DMS 273 (cell line): ENCODE results near the gene POLN.
"Not testable (repeated sequence)": the region's sequence is repeated elsewhere in the genome, so short reads cannot be mapped to it uniquely, and the experiment has no call there.

Experiments
- DNase-seq: peaks from one replicate; lab custom pipeline; 2025; ENCODE audit not compliant: unreplicated experiment; lab: John Stamatoyannopoulos, UW

Gene POLN

DNA sequence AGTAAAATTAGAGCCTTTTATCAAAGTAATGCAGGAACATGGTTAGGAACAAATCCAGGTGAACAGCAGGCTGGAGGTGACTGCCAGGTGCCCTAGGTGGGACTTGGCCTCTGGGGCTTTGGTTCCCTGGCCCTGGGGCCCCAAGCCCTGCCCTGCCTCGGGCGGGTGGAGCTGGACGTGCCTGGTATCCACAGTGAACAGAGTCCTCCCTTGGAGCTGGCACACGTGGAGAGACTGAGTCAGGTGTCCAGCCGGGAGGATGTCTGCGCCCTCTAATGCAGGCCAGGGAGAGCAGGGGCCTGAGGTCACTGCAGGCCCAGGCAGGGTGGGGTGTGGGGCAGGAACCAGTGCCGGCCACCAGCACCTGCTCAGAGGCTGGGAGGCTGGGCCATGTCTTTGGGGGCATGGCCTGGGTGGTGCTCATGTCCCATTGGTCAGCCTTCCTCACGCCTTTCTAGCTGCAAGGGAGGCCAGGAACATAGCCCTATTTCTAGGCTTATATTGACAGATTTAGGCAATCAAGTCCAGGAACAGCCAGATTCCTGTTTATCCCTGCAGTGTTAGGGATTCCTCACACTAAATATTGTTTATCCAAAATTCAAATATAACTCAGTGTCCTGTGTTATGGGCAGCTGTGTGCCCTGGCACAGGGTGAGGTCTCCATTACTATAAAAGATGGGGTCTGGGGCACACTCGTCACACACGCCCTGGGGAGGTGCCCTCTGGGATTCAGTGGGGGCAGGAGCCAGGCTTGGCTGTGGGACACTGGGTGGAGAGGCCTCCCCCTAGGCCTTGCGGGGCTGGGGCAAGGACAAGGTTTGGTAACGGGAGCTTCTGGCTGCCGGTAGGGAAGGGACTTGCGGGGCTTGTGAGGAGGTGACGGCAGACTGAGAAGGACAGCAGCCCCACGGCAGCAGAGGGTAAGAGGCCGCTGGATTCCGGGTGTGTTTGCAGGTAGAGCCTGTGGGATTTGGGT, 197.1 kb downstream of the POLN start:
- no peak for DNase-seq

DNA sequence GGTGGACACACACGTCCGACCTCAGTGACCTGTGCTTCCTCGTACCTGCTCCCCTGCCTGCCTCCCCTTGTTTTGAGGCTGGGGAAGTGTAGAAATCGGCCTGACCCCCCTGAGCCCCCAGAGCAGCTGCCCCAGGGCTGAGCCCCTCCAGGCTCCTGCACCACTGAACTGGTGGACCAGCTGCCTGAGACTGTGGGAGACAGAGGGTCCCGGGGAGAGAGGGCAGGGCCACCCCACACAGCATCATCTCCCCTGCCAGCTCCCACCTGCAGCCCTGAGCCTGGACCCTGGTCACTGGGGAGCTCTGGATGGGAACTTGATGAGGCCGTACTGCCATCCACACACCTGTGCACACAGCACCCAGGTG, 197.8 kb downstream of the POLN start:
- no peak for DNase-seq

DNA sequence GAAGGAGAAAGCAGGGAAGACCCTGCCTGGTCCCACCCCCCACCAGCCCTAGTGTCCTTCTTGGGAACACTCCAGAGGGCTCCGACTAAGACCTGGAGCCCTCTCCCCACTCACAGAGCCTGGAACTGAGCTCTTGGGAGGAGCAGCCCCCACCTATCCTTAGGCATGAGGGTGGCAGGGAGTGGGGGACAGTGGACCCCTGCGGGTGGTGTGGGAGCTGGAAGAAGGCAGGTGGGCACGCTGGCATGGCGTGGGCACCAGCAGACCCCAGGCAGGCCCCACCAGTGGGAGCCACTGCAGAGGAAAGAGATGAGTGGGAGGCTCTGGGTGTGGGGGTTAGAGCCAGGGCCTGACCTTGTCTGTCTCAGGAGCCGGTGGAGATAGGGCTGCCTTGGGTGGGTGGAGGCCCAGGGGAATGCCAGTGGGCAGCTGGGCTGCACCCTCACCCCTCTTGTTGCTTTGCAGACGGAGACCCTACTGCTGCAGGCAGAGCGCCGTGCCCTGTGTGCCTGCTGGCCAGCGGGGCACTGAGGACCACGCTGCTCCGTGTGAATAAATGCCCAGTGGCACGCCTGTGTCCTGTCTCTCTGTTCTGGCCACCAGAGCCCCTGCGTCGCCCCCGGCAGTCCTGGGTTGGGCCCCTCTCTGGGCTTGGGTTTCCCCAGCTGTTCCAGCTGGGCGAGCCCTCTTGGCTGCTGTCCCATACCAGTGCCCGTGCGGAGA, 198.4 kb downstream of the POLN start:
- no peak for DNase-seq

DNA sequence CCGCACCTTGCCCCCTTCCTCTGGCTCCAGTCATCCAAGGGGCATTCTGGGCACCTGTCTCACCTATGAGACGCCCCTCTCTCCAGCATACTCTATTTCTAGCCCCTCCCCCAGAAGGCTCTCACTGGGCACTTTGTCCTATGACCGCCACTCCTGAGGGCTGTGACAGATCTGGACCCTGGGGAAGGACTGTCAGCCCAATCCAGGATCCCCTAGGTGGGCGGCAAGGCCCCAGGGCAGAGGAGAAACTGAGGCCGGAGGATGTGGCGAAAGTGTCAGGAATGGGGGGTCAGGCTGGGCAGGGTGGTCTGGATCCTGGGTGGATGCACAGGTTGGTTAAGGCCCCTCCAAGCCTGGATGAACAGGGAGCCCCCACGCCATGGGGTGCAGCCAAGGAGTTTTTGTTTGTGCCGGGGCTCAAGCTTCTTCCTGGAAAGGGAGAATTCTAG, 198.9 kb downstream of the POLN start:
- no peak for DNase-seq

DNA sequence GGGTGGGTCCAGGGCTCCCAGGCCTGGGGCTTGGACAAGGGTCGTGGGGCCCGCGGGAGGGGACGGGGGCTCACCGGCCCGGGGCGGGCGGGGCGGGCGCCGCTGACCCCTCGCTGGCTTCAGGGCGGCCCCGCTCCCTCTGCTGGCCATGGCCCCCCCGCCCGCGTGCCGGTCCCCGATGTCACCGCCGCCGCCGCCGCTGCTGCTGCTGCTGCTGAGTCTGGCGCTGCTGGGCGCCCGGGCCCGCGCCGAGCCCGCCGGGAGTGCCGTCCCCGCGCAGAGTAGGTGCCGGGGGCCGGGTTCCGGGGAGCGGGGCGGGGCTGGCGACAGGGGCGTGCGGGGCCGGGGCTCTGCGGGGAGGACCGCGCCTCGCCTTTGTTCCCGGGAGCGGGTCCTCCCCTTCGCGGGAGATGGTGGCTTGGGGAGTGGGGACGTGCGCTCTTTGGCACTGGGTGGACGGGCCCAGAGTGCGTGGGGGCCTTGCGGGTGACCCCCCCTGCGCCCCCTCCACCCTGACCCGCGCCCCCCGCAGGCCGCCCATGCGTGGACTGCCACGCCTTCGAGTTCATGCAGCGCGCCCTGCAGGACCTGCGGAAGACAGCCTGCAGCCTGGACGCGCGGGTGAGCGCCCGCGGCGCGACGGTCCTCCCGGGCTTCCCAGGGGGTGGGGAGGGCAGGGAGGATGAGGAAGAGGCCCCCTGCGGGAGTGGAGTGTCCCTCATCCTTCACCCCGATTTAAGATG, 199.5 kb downstream of the POLN start:
- peak; percentile 42 for DNase-seq

DNA sequence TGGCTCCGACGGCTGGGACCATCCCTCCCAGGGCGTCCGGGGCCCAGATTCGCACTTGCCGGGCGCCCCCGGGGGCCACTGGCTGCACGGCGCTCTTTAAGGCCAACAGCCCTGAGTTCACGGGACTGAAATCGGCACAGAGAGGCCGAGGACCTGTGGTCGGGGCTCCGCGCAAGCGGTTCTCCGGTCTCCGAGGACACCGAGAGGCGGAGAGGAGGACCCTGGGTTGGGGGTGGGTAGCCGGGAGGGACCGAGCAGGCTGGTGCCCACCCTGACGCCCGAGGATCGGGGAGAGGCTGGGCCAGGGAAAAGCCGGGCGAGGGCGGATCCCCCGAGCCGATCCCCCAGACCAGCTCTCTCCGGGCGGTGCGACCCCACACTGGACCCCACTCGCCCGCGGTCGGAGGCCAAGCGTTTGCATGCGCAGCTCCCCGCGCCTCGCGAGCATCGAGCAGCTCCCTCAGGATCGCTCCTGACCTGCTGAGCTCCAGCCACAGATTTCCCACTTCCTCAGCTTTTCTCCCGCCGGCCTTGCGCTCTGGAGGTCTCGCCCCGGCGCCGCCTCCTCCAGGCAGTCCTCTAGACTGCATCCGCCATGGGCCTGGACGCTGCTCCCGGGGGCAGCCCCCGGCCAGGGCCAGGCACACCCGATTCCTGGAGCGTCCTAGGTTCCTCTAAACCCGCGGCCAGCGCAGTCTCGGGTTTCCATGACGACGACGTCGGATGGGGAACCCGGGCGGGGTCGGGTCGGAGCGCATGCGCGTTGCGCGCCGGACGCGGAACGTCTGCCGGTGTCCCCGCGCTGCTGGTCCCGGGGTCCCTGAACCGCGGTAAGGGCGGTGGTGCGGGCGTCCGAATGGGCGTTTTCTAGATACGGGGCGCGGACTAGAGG, 200.4 kb downstream of the POLN start:
- peak; percentile 89 for DNase-seq

DNA sequence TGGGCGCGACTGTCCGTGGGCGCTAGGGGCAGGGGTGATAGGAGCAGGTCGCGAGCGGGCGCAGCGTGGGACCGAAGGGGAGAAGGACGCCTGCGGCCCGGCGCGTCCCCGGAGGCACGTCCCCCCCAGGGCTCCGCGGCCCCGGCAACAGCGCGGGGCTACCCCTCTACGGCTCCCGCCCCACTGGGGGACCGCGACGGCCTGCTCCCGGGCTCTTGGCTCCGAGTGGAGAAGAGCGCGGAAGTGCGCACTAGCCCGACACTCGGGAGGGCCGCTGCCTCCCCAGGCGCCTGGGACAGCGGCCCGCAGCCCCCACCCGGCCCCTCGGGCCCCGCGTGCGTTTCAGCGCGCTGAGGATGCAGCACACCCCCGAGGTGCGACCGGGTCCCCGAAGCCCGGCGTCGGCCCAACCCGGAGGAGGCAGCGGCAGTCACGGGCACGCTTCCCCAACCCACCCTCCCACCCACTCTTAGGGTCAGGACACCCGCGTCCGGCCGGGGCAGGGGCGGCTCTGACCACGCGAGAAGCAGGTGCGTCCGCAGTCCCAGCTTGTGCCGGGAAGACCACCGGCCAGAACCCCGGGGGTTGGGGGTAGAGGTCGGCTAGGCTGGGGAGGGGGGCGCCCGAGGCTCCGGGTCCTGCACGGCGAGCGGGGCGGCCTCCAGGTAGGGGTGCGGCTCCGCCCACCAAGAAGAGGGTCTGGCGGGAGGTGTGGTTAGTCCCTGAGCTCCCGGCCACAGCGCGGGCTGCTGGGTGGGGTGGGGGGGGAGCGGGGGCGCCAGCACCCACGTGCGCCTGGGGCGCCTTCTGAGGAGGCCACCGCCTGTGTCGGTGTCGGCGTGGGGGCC, 201.3 kb downstream of the POLN start:
- DNase-seq: no peak

DNA sequence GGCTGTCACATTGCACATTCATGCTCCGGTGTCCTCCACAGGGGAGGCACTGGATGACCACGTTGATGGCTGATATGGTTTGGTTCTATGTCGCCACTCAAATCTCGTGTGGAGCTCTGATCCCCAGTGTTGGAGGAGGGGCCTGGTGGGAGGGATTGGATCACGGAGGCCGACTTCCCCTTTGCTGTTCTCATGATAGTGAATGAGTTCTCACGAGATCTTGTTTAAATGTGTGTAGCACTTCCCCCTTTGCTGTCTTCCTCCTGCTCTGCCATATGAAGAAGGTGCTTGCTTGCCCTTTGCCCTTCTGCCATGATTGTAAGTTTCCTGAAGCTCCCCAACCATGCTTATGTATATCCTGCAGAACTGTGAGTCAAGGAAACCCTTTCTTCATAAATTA, 205.1 kb downstream of the POLN start:
- DNase-seq: no peak

DNA sequence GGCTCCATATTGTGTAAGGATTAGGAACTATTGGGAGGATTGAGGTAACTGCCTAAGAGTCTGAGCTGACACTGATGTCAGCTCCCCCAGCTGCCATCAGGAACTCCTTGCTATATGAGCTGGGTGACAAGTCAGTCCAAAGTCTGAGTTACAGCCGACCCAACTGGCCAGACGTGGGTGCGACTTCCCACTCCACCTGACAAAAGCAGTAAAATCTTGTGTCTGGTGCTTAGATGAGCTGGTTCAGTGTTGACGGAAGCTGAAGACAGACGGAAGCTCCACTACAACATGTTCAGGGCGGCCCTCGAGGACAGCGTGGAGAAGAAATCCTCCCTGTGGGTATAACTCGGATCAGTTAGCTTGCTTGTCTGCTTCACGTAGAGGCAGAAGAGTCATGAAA, 205.6 kb downstream of the POLN start:
- no peak for DNase-seq

DNA sequence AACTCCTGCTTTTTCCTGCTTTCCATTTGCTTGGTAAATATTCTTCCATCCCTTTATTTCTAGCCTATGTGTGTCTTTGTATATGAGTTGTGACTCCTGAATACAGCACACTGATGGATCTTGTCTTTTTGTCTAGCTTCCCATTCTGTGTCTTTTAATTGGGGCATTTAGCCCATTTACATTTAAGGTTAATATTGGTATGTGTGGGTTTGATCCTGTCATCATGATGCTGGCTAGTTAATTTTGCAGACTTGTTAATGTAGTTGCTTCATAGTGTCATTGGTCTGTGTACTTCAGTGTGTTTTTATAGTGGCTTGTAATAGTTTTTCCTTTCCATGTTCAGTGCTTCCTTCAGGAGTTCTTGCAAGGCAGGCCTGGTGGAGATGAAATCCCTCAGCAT, 210.8 kb downstream of the POLN start:
- not testable (repeated sequence) for DNase-seq

DNA sequence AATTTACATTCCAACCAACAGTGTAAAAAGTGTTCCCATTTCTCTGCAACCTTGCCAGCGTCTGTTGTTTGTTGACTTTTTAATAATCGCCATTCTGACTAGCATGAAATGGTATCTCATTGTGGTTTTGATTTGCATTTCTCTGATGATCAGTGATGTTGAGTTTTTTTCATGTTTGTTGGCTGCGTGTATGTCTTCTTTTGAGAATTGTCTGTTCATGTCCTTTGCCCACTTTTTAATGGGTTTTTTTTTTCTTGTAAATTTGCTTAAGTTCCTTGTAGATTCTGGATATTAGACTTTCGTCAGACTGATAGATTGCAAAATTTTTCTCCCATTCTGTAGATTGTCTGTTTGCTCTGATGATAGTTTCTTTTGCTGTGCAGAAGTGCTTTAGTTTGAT, 214.8 kb downstream of the POLN start:
- DNase-seq: not testable (repeated sequence)

DNA sequence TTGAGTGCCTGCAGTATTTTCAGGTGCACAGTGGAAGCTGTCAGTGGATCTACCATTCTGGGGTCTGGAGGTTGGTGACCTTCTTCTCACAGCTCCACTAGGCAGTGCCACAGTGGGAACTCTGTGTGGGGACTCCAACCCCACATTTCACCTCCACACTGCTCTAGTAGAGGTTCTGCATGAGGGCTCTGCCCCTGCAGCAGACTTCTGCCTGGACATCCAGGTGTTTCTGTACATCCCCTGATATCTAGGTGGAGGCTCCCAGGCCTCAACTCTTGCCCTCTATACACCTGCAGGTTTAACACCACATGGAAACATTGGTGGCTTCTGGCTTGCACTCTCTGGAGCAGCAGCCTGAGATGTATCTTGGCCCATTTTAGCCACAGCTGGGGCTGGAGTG, 216.1 kb downstream of the POLN start:
- DNase-seq: no peak

DNA sequence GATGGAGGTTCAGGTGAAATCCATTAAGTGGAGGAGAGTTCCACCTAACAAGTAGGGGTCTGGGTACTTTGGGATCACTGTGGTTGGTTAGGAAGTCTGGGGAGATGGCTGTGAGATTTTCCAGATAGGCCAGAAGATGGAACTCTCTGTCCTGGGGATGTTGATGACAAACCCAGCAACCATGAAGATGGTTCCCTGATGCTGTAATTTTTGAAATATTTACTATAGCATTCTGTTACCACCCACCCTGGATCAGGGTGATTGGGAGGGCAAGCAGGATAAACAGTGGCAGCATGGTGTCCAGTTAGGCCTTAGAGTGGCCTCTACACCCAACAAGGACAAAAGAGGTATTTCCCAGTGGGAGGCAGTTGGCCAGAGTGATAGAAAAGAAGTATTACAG, 217.2 kb downstream of the POLN start:
- no peak for DNase-seq
